Right forelimb (tissue), 1 donor: ENCODE results near the gene RHOA.

Experiments
- DNase-seq: peaks from one replicate; pipeline ENCODE4 v3.0.0-alpha.2; 2018

The RHOA gene

GRCh38 chr3:49313896-49314688 lies 97.7 kb downstream of the RHOA start:
- no peak for DNase-seq

GRCh38 chr3:49311283-49311682 lies 100.5 kb downstream of the RHOA start:
- DNase-seq, result no peak

- DNase-seq, result no peak
Measured at GRCh38 chr3:49310677-49311076, 101.1 kb downstream of the RHOA start.
